OCI-LY3 (cell line): ENCODE data around the gene MYT1.

Source experiments
- EZH2phosphoT487 ChIP-seq: fragments of 200-600 bp; shearing (Covaris generic); IDR thresholded peaks from 2 replicates; pipeline ENCODE4 v1.6.1; 2018; ENCODE audit warnings: antibody characterized with exemption, mixed run types, low read depth
- TF ChIP-seq, protein P1 (sequence below): fragments of 200-600, 300-600 bp; sonication (generic); IDR thresholded peaks from 2 replicates; pipeline ENCODE4 v1.5.1; 2014; ENCODE audit warnings: antibody characterized with exemption, low read length, low read depth

DNA sequence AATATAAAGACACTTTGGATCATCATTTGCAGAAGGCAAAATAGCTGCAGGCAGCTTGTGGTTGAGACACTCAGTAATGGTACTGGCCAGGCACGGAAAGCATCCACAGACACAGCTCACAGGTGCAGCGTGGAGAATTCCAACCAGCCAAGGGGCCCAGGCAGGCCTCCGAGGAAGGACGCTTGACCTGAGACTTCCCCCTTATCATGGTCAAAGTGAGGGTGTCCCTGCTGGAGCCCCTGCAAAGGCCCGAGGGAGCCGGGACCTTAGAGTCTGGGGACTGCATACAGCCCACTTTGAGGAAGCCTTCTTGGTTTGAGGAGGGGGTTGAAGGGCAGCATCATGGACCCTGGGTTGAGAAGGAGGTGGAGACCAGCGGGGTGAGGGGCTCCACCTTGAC lies 15.1 kb upstream of the MYT1 start:
- TF ChIP-seq, protein P1, sequence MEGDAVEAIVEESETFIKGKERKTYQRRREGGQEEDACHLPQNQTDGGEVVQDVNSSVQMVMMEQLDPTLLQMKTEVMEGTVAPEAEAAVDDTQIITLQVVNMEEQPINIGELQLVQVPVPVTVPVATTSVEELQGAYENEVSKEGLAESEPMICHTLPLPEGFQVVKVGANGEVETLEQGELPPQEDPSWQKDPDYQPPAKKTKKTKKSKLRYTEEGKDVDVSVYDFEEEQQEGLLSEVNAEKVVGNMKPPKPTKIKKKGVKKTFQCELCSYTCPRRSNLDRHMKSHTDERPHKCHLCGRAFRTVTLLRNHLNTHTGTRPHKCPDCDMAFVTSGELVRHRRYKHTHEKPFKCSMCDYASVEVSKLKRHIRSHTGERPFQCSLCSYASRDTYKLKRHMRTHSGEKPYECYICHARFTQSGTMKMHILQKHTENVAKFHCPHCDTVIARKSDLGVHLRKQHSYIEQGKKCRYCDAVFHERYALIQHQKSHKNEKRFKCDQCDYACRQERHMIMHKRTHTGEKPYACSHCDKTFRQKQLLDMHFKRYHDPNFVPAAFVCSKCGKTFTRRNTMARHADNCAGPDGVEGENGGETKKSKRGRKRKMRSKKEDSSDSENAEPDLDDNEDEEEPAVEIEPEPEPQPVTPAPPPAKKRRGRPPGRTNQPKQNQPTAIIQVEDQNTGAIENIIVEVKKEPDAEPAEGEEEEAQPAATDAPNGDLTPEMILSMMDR = no peak
- no peak for TF ChIP-seq EZH2phosphoT487
